Measurements from ENCODE around the gene FANCM.

DNA sequence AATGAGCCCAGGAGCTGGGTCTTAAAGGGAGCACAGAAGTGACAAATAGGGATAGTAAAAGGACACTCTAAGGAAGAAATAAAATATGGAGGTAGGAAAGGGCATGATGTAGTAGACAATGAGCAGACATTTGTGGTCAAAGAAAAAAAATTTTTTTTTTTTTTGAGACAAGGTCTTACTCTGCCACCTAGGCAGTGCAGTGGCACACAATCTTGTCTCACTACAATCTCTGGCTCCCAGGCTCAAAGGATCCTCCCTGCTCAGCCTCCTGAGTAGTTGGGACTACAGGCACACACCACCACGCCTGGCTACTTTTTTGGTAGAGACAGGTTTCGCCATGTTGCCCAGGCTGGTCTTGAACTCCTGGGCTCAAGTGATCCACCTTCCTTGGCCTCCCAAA lies 10.0 kb upstream of the FANCM start:
- TF ChIP-seq CTCF (conservative IDR thresholded peaks at IDR 0.05; ENCODE audit: low read depth, low read length) (no peak), EZH2 (IDR thresholded peaks at IDR 0.05; ENCODE audit: borderline replicate concordance, low read depth, low read length, poor library complexity, severe bottlenecking) (no peak)

All from A673 (cell line).